Right renal pelvis (tissue), 4 donors: Measurements from ENCODE around the gene GTF3C4. TPM values are rescaled to one million over a fixed set of nuclear protein-coding genes. Genes with fewer than 3 reads are reported as not detected.

Experiments
- DNase-seq, 4 donors: peaks; one replicate each; pipeline ENCODE4 v3.0.0-alpha.2; 2013; ENCODE audit warnings: low read depth in 4 of 4, low spot score in 3 of 4, missing footprints in 1 of 4
- polyA plus RNA-seq, 4 donors: library from polyadenylated mRNA; unstranded; fragments of 120-200 nt; gene quantifications; one replicate each; pipeline ENCODE4 v1.2.1, GENCODE V29; 2013; ENCODE audit not compliant: insufficient read length in 4 of 4

The GTF3C4 gene
- polyA plus RNA-seq, 4 donors: 25.0 to 28.8 (median 28.6) TPM

DNA sequence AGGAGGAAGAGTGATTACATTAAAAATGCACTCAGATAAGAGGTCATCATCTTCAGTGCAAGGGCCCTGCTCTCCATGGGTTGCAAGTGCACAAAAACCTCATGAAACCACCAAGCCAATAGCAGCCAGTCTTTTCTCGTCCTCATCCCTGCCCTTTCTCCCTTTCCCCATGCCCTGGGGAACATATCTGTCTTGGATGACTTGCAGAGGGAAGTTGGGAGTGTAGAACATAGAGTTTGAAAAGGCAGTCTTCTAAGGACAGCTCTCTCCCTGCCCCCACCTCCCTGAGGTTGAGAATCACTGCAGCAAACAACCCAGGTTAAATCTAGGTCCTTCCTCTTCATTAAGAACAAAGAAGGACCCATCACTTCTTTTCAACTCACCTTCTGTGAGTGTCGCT, 22.5 kb upstream of the GTF3C4 start:
- DNase-seq: no peak

DNA sequence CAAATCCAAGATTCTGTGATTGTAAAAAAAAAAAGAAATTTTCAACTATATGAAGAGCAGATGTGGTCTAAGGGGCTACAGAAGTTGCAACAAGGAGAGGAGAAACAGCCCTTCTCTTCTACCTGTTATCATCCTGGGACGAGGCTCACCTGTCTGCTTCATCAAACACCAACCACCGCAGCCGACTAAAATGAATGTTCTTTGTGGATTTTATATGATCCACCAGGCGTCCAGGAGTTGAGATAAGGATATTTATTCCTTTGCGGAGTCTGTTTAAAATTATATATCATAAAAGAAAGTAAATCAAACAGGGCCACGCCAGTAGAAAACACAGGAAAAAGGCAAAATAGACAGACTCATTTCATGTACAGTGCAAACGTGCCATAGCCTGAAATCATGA, 22.0 kb upstream of the GTF3C4 start:
- no peak for DNase-seq

DNA sequence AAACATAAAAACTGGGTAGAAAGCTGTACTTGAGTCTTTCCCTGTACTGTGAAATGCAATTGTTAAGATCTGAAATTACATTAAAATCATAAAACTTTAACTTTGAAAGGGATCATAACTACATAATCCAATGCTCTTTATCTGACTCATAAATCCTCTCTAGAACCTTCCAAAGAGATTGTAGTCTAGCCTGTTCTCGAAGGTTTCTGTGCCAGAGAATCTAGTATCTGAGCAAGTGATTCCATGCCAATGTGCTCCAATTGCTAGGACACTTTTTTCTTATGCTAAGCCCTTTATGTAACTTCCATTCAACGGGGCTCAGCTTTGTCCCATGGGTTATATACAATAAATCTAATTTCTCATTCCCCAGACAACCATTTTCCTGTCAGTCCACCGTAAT, 21.6 kb upstream of the GTF3C4 start:
- no peak for DNase-seq

DNA sequence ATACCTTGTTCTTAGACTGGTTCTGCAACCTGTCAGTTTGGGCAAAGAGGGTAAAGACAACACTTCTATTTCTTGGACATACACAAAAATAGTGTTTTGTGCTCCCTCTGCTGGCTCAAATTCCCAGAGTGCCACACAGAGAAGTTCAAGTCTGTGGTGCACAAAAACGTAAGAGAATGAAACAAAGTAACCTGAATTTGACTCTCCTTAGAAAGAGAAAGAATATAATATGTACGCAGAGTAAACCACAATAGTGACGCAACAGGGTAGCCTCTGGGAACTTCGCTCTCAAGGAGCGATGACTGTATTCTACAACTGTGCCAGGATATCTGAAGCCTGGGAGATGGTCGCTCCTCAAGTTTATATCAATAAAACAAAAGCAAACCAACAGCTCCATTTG, 19.0 kb upstream of the GTF3C4 start:
- no peak for DNase-seq

DNA sequence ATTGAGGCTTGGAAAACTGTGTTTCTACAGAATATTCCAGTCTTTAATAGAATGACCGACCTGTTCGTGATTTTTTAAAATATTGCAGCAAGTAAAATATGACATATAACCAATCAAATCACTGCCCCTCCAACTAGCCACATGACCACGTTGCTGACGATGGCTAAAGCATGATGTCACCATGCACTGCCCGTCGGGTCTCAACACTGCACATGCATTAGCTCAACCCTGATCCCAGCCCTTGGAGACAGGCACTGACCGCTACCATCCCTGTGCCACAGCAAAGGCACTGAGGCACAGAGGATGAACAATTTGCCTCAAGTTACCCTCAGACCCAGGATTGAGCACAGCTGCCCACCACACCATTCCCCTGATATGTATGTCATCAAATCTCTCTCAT, 14.0 kb upstream of the GTF3C4 start:
- no peak for DNase-seq

DNA sequence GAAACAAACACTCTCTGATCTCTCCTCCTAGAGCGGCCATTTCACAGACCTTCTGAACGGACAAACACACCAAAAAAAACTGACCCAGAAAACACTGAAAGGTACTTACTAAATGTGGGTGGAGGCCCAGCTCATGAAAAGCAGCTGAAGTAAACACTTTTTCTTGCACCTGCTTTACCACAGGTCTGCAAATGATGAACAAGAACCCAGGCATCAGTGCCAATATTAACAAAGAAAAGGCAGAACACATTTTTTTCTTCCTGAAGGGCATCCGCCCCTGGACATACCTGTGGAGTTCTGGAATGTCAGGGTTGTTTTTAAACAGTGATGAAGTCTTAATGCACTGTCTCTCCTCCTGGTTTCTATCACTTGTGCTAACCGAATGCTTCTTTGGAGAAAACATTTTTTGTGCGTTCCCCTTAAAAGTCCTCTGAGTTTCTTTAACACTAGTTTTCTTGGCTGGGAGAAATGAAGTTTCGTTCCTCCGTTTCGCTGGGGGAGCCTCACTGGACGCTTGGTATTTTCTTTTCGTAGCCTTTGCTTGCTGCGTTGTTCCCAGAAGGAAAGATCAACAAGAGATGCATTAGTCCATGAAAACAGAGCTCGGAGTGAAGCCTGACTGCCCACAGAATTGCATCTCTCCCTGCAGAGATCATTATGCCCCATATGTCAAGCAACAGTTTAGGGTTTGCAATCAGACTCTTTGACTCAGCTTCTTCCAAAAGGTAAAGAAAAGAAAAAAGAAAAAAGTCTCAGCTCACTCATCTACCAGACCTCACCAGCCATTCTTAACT, 7.9 kb upstream of the GTF3C4 start:
- DNase-seq: no peak

DNA sequence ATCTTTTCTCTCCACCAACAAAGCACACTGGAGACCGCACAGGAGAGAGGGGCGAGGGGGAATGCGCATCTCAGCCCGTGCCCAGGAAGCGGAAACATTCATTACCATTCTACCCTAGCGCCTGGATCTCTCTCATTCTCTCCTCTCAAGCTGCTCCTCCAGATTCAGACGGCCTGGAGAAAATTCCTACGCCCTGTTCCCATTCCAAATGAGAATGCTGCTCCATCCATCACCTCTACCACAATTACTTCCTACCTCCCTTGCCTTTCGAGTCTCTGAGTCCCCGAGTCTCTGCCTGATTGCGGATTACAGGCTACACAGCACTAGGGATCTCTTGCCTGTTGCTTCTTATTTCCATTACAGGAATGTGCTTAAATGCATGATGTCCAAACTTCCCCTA, 7.1 kb upstream of the GTF3C4 start:
- DNase-seq: no peak

DNA sequence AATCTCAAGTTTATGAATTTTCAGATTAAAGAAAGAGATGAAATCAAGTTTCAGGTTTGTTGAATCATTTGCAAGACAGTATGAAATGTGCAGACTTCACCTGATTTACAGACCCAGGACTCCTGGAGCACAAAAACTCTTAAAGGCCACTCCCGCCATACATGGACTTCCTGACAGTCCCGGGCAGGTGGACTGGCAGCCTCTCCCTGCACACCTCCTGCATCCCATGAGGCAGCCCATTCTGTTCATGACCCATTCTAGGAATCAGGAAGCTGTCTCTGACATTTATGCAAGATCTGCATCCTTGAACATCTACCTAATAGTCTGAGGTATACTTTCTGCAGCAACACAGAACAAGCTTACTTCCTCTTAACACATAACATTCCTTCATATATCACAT, 6.4 kb upstream of the GTF3C4 start:
- DNase-seq: no peak

DNA sequence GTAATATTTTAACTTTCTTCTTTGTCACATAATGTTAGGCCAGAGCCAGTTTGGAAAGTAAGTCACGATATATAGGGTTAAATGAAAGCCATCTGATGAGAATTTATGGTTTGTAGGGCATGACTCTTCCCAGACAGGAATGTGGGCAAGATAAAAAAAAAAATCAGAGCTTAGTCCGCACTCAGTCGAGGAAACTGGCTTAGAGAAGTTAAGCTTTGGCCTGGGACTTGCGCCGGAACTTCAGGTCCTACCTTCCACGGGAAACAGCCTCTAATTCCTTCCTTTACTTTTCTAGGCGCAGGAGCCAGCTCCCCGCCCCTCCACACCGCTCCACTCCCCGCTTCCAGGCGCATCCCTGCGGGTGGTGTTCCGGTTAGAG, 956 bp upstream of the GTF3C4 start:
- DNase-seq: no peak

DNA sequence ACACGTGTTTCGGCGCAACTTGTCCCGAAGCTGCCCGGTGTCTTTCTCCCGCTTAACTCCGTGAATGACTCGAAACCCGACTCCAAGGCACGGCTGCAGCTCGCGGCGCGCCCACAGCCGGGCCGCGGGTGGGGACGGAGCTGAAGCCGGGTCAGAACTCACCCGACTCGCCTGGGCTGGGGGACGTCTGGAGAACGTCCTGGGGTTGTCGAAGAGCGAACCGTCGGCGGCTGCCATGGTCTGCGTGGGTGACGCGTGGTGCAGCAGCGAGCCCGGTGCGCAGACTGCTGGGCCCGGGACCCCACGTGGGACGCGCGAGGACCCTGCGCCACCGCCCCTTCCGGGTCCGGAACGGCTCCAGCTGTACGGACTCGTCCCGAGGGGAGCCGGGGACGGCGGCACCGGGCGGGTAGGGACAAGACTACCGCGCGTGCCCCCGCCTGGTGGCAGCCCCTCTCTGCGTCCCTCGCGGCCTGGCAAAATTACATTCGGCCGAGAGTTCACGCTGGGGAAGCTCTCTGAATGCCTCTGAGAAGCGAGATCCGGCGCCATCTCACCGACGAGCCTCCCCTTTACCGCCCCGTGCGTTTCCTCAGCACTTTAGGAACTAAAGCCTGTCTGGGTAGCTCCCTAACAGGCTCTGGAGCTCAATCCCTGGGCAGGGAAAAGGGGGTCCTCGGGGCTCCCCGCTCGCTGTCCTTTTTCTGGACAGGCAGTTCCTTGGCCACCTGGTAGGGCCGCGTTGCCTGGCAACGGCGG, 387 bp upstream of the GTF3C4 start, which contains the start of gene DDX31:
TSS of gene DDX31 (minus strand) at position 286 of the 759 bp plus-strand sequence. CDS start at position 237, 49 bp downstream.
- peak; percentile 73 to 86 (median 76) for DNase-seq

DNA sequence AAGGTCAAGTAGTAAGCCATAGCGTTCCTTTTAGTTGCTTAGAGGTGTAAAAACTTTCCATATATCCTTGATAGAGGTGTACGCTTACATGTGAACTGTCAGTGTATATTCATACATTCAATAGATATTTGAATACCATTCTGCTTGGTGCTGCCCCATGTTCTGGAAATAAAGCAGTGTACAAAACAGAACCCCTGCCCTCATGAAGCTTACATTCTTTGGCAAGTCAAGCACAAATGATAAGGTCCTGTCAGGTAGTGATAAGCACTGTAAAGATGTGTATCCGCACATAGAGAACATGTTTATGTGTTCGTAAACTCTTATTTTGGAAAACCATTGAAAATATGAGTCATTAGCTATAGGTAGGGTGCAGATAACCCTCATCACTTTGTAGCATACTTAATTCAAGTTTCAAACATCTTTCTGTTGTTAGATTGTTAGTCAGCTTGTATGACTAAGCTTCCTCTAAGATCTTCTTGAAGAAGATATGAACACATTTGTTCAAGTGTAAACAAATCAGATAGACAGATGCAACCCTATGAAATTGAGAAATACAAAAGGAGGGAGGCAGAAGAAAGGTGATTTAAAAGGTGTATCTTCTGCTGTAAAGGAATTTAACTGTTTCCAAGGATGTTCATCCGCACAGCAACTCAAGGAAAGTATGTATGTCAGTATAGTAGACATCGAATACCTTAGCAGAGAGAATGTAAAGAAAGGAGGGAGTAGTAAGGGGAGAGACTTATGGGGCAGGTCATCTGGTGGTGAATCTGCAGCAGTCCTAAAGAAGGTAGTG, 1.6 kb downstream of the GTF3C4 start:
- no peak for DNase-seq

DNA sequence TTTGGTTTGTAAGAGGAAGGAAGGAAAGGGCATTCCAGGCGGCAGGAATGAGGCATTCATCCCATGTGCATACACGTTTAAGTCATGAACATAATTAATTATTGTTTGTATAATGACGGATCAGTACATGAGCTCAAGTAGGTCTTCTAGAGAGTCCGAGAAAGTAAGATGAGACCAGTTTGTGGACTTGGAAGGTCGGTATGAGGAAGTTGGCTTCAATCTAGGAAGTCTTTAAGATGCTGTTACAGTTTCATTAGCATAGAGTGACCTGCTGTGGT, 2.1 kb downstream of the GTF3C4 start:
- DNase-seq: no peak

DNA sequence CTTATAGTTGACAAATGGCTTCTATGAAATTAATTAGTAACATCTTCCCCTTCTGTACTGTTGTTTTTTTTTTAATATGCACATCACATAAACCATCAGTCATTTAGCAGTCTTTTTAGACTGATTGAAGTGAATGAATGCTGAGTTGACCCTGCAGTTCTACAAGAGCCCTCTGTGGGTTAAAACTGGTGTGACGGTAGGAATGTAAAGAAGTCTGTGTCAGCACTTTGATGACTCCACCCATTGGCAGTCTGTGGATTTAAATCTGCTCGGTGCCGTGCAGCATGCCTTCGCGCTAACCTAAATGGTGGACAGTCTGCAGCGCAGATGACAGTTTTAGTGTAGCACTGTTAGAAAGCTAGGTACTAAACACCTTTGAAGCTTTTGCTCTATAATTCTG, 3.1 kb downstream of the GTF3C4 start:
- no peak for DNase-seq

DNA sequence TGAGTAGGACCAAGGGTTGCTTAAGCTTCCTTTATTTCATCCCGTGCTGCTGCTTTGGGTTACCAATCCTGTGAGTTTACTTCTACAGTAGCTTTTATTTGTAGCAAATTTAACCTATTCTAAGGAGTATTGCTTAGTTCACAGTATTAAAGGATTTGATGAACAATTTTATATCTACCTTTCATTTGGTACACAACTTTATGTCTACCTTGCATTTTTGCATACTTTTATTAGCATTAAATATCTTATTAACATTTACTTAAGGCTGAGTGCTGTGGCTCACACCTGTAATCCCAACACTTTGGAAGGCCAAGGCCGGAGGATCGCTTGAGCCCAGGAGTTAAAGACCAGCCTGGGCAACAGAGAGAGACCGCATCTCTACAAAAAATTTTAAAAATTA, 4.2 kb downstream of the GTF3C4 start:
- no peak for DNase-seq

DNA sequence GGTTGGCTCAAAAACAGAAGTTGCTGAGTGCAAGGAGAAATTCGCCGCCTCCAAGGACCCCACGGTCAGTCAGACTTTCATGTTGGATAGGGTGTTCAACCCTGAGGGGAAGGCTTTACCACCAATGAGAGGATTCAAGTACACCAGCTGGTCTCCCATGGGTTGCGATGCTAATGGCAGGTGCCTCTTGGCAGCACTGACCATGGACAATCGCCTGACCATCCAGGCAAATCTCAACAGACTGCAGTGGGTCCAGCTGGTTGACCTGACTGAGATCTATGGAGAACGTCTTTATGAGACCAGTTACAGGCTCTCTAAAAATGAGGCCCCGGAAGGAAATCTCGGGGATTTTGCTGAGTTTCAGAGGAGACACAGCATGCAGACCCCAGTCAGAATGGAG, 7.7 kb downstream of the GTF3C4 start:
- no peak for DNase-seq

DNA sequence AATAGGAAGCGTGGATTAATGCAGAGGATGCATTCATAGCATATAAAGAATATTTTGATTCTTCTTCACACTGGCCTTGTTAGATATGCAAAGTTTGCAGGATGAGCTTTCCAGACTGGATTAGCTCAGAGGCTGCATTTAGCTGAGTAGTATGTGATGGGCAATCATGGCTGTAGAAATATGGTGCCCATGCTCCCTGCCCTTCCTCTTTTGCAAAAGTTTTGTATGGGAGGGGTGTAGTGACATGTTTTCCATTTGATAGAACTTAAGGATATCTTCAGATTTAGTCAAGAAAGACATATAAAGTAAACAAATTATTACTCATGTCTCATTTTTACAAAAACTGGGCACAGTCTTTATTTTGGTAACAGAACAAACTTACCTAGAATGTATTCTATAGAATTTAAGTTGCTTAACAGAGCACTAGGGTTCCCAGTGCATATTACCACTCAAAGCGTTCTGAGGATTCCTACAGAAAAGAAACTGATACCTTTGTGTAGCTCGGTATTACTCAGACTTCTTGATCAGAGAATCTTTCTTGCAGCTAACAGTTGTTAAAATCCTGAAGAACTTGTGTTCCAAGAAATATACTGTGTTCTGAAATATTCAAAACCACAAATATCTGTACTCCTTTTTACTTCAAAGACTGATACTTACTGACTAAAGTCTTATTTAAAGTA, 9.8 kb downstream of the GTF3C4 start:
- no peak for DNase-seq

DNA sequence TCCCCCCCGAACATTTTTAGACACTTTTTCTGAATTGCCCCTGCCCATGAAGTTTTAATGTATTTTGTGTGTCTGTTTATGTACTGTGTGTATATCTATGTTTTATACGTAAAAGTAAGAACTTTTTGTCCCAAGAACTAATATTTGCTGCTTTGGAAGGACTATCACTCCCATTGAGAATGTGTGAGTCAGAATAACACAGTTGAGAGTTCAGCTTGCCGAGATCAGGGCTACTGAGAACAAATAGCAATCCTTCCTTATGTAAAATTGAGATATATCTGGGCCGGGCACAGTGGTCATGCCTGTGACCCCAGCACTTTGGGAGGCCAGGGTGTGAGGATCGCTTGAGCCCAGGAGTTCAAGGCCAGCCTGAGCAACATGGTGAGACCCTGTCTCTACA, 11.3 kb downstream of the GTF3C4 start:
- no peak for DNase-seq

DNA sequence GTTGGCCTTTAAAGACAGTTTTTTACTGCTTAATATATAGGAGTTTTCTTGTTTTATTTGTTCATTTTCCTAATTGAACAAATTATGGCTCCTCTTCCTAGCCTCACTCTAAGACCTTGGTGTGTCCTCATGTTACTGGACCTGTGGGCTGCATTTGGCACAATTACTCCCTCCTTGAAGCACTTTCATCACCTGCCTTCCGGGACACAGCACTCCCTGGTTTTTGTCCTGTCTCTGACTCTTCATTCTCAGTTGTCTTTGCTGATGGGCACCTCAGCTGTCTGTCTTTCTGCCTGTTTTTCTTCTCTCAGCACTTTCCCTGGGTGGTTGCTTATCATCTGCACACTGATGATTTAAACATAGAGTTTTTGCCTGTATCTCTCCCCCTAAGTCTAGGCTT, 13.6 kb downstream of the GTF3C4 start:
- no peak for DNase-seq

DNA sequence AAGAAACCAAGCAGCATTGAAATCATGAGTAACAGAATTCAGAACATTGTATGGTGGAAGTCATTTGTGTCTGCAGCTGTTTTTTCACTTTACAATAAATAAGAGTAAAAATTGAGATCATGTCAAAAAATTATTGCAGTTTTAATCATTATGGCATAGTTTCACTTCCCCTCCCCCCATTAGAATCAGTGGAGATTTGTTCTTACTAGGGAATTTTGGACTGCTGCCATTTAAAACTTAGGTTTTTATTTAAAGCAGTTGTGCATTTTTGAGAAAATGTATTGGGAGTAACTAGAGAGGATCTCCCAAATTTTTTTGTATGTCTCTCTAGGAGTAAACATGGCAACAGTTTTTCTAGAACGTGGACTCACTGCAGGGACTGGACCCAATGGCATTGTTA, 20.4 kb downstream of the GTF3C4 start:
- DNase-seq: peak in 1 of 4 donors; percentile 5

DNA sequence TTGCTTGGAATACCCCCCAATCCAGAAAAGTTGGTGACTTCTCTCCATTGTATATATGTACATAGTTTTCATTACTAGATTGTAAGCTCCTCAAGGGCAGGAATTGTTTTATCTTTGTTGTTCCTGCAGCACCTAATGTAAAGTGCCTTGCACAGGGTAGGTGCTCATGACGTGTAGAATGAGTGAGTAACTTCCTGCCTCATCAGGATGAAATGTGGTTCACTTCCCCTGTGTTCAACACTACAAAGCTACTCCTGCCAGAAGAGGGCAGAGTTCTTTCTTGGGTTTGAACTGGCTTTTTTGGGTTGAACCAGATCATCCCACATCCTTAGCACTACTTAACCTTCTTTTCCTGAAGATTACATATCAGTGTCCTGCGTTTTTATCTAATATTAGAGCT, 23.9 kb downstream of the GTF3C4 start:
- DNase-seq: no peak

DNA sequence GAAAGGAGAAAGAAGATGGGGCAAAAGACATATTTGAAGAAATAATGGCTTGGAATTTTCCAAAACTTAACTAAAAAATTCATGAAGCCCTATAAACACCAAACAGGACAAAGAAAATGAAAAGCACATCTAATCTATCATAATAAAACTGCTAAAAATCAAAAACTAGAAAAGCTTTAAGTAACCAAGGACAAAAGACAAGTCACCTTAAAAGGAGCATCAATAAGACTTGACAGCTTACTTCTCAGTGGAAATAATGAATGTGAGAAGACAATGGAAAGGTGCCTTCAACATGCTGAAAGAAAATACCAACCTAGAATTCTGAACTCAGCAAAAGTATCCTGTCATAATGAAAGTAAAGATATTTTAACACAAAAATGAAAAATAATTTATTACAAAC, 27.0 kb downstream of the GTF3C4 start:
- DNase-seq: no peak
